ENCODE results near the gene ATP1B4. TPM values are rescaled to one million over a fixed set of nuclear protein-coding genes. Genes with fewer than 3 reads are reported as not detected.

ATP1B4 gene
- total and polyA plus RNA-seq, 2 of the 8 experiments (the other 6 are each of a cell fraction or from before 2014, with no cell fraction given) = not detected

GRCh38 chrX:120321520-120322281 is 40.2 kb upstream of the ATP1B4 start:
- TF ChIP-seq ATF2 (IDR thresholded peaks at IDR 0.05; ENCODE audit: low read length) (no peak), BRCA1 (IDR thresholded peaks at IDR 0.05; ENCODE audit: low read depth, low read length) (no peak), E2F6 (IDR thresholded peaks at IDR 0.05) (no peak), TAF7 (optimal IDR thresholded peaks at IDR 0.05; ENCODE audit: borderline replicate concordance, low read depth, low read length) (no peak), BACH1 (IDR thresholded peaks at IDR 0.05; ENCODE audit: low read length) (no peak), CREB1 (IDR thresholded peaks at IDR 0.05) (no peak), TEAD4 (IDR thresholded peaks at IDR 0.05; ENCODE audit: low read depth, low read length) (no peak), BCL11A (IDR thresholded peaks at IDR 0.05; ENCODE audit: low read depth in 2 of 2, low read length in 2 of 2) (no peak), SP2 (IDR thresholded peaks at IDR 0.05; ENCODE audit: low read length) (no peak), SUZ12 (IDR thresholded peaks at IDR 0.05; ENCODE audit: low read length) (no peak), TAF1 (IDR thresholded peaks at IDR 0.05; ENCODE audit: low read depth, low read length) (no peak)
- no peak overlapping the region for H4K8ac ChIP-seq (ENCODE audit: extremely low read depth, insufficient read depth, low read length)
- H3K4me3 ChIP-seq (ENCODE audit: extremely low read depth in 1 of 4, insufficient read depth in 2 of 4, low read depth in 3 of 4, low read length in 4 of 4) = no peak overlapping the region
- no peak overlapping the region for H3K56ac ChIP-seq (replicated peaks; ENCODE audit: insufficient read length, low read depth, low read length)
- no peaks in the 10 kb centered on the region for H3K36me3 ChIP-seq (ENCODE audit: control insufficient read depth in 2 of 4, insufficient read depth in 4 of 4, low read length in 3 of 4)
- DNase-seq (ENCODE audit: low read depth in 1 of 2, low spot score in 2 of 2) (no peak), FAIRE-seq (no peak)
- no peak overlapping the region for H3K18ac ChIP-seq (ENCODE audit: extremely low read depth, low read length)
- H3K27me3 ChIP-seq (replicated peaks in 1 of 4; ENCODE audit: control insufficient read depth in 3 of 4, extremely low read depth in 1 of 4, insufficient read depth in 3 of 4, low read length in 3 of 4) = no peaks in the 10 kb centered on the region
- WGBS, 2 experiments (ENCODE audit: extremely low coverage in 1 of 2, insufficient coverage in 1 of 2, insufficient read length in 1 of 2, insufficient replicate concordance in 2 of 2, low coverage in 1 of 2, low lambda C conversion rate in 2 of 2, missing lambda C conversion rate in 1 of 2) = 84% methylated on average over 4 of the region's 4 CpGs; no CpG with 5 or more reads in 1 of the 2 experiments
- no peak overlapping the region for H2BK15ac ChIP-seq (ENCODE audit: low read length)
- ChIA-PET POLR2A (ENCODE audit: partially characterized antibody) (no interaction called here), CTCF (ENCODE audit: partially characterized antibody) (interaction anchor here (1.2 to 2.5 kb wide), 5 partner anchors 13 to 150 kb away, joined by 3 to 13 read pairs (median 5); no protein-coding TSS in a partner anchor)
- no peaks in the 10 kb centered on the region for H3K79me2 ChIP-seq (ENCODE audit: control insufficient read depth in 1 of 2, insufficient read depth in 2 of 2, low read length in 2 of 2)
- no peaks in the 10 kb centered on the region for H3K79me1 ChIP-seq (ENCODE audit: low read depth, low read length)
- H2BK20ac ChIP-seq (ENCODE audit: low read length) = no peak overlapping the region
- H4K5ac ChIP-seq (ENCODE audit: insufficient read length, low read depth, low read length) = no peak overlapping the region
- no peak overlapping the region for H2BK12ac ChIP-seq (ENCODE audit: low read depth, low read length)
- no peaks in the 10 kb centered on the region for H3K9me3 ChIP-seq (ENCODE audit: insufficient read depth in 2 of 2, low read depth in 1 of 2, low read length in 1 of 2)
- no peak overlapping the region for H4K91ac ChIP-seq (replicated peaks; ENCODE audit: insufficient read length, low read length)
- H4K20me1 ChIP-seq (replicated peaks in 1 of 2; ENCODE audit: control insufficient read depth in 1 of 2, insufficient read depth in 2 of 2, low read length in 2 of 2) = no peaks in the 10 kb centered on the region
- H3K14ac ChIP-seq (ENCODE audit: insufficient read length) = no peak overlapping the region
- no peak overlapping the region for H3K4ac ChIP-seq (replicated peaks; ENCODE audit: insufficient read length, low read depth, low read length)
- no peak overlapping the region for H3K23ac ChIP-seq (ENCODE audit: insufficient read length)
- H3K4me1 ChIP-seq (replicated peaks in 1 of 4; ENCODE audit: control insufficient read depth in 3 of 4, insufficient read depth in 4 of 4, low read length in 3 of 4) = no peaks in the 10 kb centered on the region
- no peak overlapping the region for H3K4me2 ChIP-seq (ENCODE audit: insufficient read depth in 1 of 2, low read depth in 2 of 2, low read length in 2 of 2)
- H3K23me2 ChIP-seq (ENCODE audit: low read depth, low read length) = no peaks in the 10 kb centered on the region
- no peak overlapping the region for H2AK5ac ChIP-seq (ENCODE audit: low read depth, low read length)
- H2AFZ ChIP-seq (ENCODE audit: low read length) = no peak overlapping the region
- H3K27ac ChIP-seq (ENCODE audit: low read depth, low read length) = no peak overlapping the region
- no peak overlapping the region for H3K9ac ChIP-seq (replicated peaks in 1 of 4; ENCODE audit: extremely low read depth in 1 of 4, low read depth in 3 of 4, low read length in 3 of 4)
- no peak overlapping the region for H2BK5ac ChIP-seq (ENCODE audit: low read depth, low read length)
- no peak overlapping the region for H2BK120ac ChIP-seq (replicated peaks; ENCODE audit: low read depth, low read length)
